GM21360 (cell line): ENCODE data around the gene TGM2.

Experiments used
- ATAC-seq: cut with Tn5 transposase; IDR thresholded peaks from one replicate; pipeline ENCODE4 v1.9.1; 2021; ENCODE audit warnings: mild to moderate bottlenecking, moderate library complexity; ENCODE audit not compliant: unreplicated experiment

TGM2 gene

DNA sequence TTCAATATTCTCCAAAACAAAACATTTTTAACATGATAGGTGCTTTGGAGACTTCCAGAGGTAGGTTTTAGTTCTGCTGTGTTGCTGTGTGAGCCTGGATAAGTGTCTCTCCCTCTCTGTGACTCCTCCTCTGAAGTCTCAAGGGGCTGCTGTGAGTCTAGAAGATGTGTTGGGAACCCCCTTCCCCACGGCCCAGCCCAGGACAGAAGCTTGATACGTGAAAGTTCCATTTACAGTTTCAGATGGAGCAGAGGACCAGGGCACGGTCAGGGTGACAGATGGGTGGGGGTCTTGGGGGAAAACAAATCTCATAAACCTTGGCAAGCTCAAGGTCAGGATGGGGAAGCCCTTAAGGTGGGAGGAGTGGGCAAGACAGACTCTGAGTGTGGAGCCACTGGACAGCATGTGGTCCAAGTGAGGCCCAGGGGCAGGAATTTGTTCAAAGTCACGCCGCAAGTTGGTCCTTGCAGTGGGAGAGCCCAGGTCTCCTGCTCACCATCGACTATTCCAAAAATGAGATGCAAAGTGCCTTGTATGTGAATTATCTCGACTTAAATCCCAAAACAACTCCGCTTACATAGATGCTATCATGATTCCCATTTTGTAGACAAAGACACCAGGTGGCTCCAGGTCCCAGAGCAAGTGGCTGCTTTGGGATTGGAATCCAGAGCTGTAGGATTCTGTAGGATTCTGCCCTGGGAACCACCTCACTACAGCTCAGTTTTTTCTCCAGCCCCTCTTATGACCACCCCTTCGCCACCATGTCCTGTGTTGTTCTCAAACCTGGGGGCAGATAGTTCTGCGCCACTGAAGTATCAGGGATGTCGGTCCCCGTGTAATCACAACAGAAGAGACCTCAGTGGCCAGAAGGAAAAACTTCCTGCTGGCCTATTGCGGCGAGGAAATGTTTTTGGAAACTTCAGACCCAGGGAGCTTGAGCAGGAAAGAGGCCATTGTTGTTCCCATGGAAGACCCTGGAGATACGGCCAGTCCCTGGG is 1.9 kb downstream of the TGM2 start:
- ATAC-seq = no peak

DNA sequence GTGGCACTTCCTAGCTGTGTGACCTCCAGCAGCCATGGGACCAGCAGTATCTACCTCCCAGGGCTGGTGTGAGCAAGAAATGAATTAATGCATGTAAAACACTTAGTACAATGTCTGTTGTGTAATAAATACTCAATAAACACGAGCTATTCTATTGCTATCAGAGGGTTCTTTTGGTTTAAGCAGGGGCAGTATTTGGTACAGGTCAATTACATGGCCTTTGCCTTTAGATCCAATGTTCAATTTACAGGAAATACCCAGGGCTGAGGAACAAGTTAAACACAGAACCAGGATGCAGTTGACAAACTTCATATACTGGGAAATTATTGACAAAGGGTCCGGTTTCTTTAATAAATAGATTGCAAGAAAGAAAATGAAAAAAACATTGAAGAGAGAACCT is 2.9 kb downstream of the TGM2 start:
- no peak for ATAC-seq

- ATAC-seq = no peak
Observed at GRCh38 chr20:38161412-38161774, 3.7 kb downstream of the TGM2 start.

- no peak for ATAC-seq
Observed at GRCh38 chr20:38159957-38160756, 4.9 kb downstream of the TGM2 start.

DNA sequence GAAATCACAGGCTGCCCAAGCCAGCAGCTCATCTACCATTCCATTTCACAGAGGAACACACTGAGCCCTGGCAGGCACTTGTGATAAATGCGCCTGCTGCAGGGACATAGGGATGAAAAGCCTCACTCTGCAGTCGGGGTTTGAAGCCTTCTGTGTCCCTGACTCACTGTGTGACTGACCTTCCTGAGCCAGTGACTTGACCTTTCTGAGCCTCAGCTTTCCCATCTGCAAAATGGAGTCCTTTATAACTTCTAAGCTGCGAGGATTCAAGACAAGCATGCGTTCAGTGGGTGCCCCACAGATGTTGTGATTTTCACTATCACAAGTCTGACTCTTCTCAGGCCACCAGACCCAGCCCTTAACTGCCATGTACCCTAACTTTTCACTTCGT is 5.5 kb downstream of the TGM2 start:
- ATAC-seq = no peak

GRCh38 chr20:38158701-38159351 is 6.2 kb downstream of the TGM2 start:
- ATAC-seq = no peak

GRCh38 chr20:38157635-38158495 is 7.2 kb downstream of the TGM2 start:
- ATAC-seq = no peak

DNA sequence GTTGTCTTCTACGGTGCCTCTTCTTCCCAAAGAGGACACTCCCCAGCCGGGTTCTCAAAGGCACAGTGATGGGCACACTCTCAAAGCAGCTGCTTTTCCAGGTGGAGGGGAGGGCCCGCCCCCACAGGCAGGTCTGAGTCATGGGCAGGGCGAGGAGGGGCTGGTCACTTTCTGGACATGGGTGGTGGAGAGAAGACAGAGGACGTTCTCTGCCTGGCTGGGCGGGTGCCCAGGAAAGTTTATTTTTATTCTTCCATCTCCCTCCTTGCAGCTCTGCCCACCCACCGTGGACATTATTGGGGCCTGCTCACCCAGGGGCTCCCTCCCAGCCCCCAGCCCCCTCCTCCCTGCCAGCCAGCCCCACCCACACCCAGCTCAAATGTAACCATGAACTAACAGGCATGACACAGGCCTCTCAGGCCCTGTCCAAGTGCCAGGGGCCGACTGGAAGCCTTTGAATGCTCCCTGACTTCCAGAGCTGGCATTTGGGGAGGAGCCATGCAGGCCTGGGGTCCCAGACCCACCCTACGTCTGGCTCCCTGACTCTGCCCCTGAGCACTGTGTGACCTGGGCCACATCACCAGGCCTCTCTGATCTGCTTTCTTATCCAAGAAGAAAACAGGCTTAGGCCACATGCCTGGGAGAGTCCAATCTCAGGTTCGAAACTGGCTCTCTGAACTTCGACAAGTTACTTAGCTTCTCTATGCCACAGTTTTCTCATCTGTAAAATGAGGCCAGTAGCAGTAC is 8.0 kb downstream of the TGM2 start:
- no peak for ATAC-seq

- no peak for ATAC-seq
Observed at GRCh38 chr20:38156280-38156679, 8.8 kb downstream of the TGM2 start.

DNA sequence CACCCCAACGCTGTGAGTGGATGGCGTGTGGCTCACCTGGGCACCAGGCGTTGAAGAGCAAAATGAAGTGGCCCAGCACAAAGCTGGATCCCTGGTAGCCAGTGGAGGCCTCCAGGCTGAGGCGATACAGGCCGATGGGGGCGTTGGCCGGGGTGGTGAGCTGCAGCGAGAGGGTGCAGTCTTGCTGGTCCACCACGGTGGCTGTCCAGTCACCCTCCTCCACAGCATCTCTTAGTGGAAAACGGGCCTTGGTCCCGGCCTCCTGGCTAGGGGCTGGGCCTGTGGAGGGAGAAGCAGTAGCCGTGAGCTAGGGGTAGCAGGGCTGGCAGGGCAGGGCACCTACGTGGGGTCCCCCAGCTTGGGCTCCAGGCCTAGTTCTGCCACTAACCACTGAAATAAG is 9.3 kb downstream of the TGM2 start:
- no peak for ATAC-seq

DNA sequence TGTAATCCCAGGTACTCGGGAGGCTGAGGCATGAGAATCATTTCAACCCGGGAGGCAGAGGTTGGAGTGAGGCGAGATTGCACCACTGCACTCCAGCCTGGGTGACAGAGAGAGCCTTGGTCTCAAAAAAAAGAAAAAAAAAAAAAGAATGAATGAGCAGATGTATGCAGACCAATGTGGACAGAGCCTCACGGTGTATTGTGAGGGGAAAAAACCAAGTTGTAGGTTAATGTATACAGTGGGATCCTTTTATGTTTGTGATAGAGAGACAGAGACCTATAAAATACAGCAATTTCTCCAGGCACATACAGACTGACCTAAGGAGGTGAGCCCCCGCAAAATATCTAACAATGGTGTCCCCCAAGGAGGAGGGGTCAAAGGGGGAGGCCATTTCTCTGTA is 11.7 kb downstream of the TGM2 start:
- no peak for ATAC-seq

DNA sequence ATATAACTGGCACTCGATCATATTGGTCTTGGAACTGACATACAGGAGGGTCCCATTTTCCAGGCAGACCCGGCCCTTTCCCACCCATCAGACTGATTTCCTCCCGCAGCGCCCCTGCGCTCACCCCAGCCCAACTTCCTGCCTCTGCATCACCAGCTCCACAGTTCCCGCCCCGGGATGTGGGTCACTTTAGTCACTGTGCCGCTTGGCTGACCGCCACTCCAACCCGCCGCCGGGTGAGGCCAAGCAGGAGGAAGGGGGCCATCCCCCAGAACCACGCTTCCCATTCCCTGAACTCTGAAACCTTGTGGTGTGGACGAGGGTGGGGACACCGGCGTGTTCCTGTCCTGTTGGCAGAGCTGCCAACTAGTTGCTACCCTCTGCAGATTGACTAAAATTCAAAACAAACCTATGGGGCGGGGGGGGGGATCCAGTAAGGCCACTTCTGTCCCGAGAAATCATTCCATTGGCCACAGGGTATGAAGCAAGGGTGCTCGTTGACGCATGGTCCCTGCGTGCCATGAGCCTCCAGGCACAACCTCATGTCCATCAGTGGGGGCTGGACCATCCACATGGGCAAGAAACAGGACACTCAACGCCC is 12.3 kb downstream of the TGM2 start:
- ATAC-seq = no peak

DNA sequence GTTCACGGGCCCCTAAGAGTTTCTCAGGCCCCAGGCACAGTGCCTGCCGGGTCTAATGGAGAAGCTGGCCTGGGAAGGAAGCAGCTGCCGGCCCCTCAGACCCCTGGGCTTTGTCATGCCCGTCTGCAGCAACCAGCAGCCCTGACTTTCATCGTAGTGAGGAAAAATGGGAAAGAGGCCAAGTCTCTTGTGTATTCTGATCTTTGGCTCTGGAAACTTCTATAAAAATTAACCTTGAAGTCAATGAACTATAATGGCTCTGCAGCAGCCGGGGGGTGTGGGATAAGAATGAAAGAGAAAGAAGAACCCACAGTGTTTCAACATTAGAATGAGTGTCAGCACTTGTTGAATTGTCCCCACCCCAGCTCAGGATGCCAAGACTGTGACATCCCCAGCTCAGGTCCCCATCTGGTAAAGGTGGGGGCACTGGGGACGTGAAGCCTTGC is 12.9 kb downstream of the TGM2 start:
- ATAC-seq = no peak

- no peak for ATAC-seq
Observed at GRCh38 chr20:38151455-38151854, 13.6 kb downstream of the TGM2 start.

DNA sequence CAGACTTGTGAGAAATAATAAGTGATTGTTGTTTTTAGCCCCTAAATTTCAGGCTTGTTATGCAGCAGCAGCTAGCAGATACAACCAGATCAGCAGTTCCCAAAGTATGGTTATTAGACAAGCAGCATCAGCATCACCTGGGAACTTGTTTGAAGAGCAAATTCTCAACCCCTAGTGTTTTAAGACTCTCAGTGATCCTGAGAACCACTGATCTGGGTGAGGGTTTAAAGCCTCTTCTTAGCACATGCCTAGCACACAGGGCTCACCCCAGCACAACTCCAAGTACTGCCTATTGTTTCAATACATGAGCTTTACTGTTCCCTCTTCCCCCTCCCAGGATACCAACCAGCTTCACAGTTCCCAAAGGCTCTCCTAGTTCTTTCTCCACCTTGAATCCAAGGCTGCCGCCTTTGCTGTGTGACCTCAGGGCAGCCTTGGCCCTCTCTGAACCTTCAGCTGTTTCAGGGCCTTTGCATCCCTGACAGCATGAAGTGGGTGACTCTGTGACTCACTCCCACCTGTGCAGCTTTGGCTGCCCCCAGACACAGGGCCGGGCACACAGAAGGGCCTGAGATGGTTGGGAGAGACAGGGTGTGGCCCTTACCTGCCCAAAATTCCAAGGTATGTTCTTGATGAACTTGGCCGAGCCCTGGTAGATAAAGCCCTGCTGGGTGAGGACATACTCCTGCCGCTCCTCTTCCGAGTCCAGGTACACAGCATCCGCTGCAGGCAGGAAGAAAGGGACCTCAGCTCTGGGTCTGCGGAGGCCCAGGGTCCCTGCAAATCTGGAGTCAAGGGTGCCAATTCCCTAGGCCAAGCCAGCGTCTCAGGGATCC is 14.5 kb downstream of the TGM2 start:
- ATAC-seq = no peak

- ATAC-seq = no peak
Observed at GRCh38 chr20:38148328-38149102, 16.6 kb downstream of the TGM2 start.

DNA sequence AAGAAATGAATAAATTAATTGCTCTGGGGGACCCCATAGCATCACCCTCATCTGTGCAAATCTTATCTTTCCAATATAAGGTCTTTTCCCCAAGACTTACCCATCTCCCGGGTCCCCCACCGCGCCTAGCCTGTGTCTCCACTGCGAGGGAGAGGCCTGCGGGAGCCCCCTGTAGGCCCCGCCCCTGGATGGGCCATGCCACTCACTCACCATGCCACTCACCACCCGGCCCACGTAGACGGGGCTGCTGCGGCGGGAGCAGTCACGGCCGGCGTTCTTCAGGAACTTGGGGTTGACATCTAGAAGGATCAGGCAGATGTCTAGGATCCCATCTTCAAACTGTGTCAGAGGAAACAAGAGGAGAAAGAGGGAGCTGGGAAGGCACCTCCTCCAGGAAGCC is 17.3 kb downstream of the TGM2 start:
- ATAC-seq = no peak

DNA sequence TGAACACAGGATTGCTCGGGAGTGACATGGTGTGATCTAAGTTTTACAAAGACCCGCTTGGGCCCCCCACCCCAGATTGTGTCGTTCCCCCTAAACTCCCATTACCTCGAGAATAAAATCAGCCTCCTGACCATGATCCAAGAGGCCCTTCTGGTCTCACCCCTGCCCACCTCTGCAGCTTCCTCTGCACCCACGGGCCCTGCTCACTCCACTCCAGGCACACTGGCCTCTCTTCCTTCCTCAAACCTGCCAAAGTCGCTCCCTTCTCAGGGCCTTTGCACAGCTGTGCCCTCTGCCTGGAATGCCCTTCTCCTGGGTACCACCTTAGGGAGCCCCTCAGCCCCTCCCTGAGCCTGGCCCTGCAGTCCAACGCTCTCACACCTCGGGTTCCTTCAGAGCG is 17.9 kb downstream of the TGM2 start:
- ATAC-seq = no peak
